Large intestine (tissue), 3 donors: ENCODE data around the gene FTO. TPM values are rescaled to one million over a fixed set of nuclear protein-coding genes. Genes with fewer than 3 reads are reported as not detected.

Experiments used
- DNase-seq, 2 donors: peaks; one replicate each; pipeline versions ENCODE4 v3.0.0 to v3.0.0-alpha.2; 2013
- H3K27ac ChIP-seq: one replicate; pipeline ENCODE4 v1.5.1; 2013; ENCODE audit warnings: low read length
- H3K27me3 ChIP-seq: 2 replicates; pipeline ENCODE4 v1.6.1; 2013; ENCODE audit warnings: low read length; ENCODE audit not compliant: control insufficient read depth, insufficient read depth
- H3K36me3 ChIP-seq: 2 replicates; pipeline ENCODE4 v1.6.1; 2013; ENCODE audit warnings: low read length; ENCODE audit not compliant: control insufficient read depth, insufficient read depth
- H3K4me1 ChIP-seq: one replicate; pipeline ENCODE4 v1.6.1; 2013; ENCODE audit warnings: low read length; ENCODE audit not compliant: control insufficient read depth, insufficient read depth
- H3K4me3 ChIP-seq: one replicate; pipeline ENCODE4 v1.5.1; 2013; ENCODE audit warnings: low read length
- H3K9me3 ChIP-seq: one replicate; pipeline ENCODE4 v1.6.1; 2013; ENCODE audit warnings: mild to moderate bottlenecking, low read depth, low read length, moderate library complexity; ENCODE audit not compliant: control insufficient read depth
- WGBS: methylation state at CpG from one replicate; pipeline ENCODE4 v1.1.5; 2013; ENCODE audit warnings: low lambda C conversion rate; ENCODE audit not compliant: insufficient coverage; 5-methylcytosine and 5-hydroxymethylcytosine counted together
- polyA plus RNA-seq: library from polyadenylated mRNA; unstranded; fragments of 120-200 nt; gene quantifications from one replicate; pipeline ENCODE4 v1.2.1, GENCODE V29; 2013

The FTO gene
- polyA plus RNA-seq, 1 donor, result 43.1 TPM

- WGBS, result 80% methylated on average over 4 of the region's 5 CpGs
- Histone ChIP-seq H3K27me3 (no peaks in the 10 kb centered on the region), H3K36me3 (peaks cover 9% of the 10 kb centered on the region), H3K4me1 (no peaks in the 10 kb centered on the region), H3K27ac (no peak overlapping the region), H3K9me3 (no peaks in the 10 kb centered on the region), H3K4me3 (no peak overlapping the region)
- no peak for DNase-seq
Observed at GRCh38 chr16:53893731-53894435, 189.9 kb downstream of the FTO start.

GRCh38 chr16:53894686-53895085 lies 190.7 kb downstream of the FTO start:
- H3K27ac ChIP-seq, result no peak overlapping the region
- no peak overlapping the region for H3K4me3 ChIP-seq
- peaks cover 6% of the 10 kb centered on the region for H3K4me1 ChIP-seq
- no peaks in the 10 kb centered on the region for H3K27me3 ChIP-seq
- no peaks in the 10 kb centered on the region for H3K9me3 ChIP-seq
- H3K36me3 ChIP-seq, result peaks cover 2% of the 10 kb centered on the region
- WGBS, result 100% methylated on average over 2 of the region's 3 CpGs
- DNase-seq, result no peak

- WGBS, result no CpG with 5 or more reads among the region's 2 CpGs
- DNase-seq, result no peak
- no peaks in the 10 kb centered on the region for H3K27me3 ChIP-seq
- H3K4me1 ChIP-seq, result peaks cover 9% of the 10 kb centered on the region
- no peaks in the 10 kb centered on the region for H3K9me3 ChIP-seq
- H3K4me3 ChIP-seq, result no peak overlapping the region
- H3K36me3 ChIP-seq, result no peaks in the 10 kb centered on the region
- H3K27ac ChIP-seq, result no peak overlapping the region
Observed at GRCh38 chr16:53895433-53895832, 191.5 kb downstream of the FTO start.

- Histone ChIP-seq H3K4me3 (no peak overlapping the region), H3K4me1 (peaks cover 9% of the 10 kb centered on the region), H3K9me3 (no peaks in the 10 kb centered on the region), H3K27ac (no peak overlapping the region), H3K27me3 (no peaks in the 10 kb centered on the region), H3K36me3 (no peaks in the 10 kb centered on the region)
- 100% methylated on average over 1 of the region's 2 CpGs for WGBS
- DNase-seq, result no peak
Observed at GRCh38 chr16:53895851-53896250, 191.9 kb downstream of the FTO start.

GRCh38 chr16:53896722-53897121 lies 192.8 kb downstream of the FTO start:
- H3K9me3 ChIP-seq, result no peaks in the 10 kb centered on the region
- no peaks in the 10 kb centered on the region for H3K27me3 ChIP-seq
- peaks cover 9% of the 10 kb centered on the region for H3K4me1 ChIP-seq
- no CpG with 5 or more reads among the region's 7 CpGs for WGBS
- H3K27ac ChIP-seq, result no peak overlapping the region
- DNase-seq, result no peak
- no peak overlapping the region for H3K4me3 ChIP-seq
- H3K36me3 ChIP-seq, result no peaks in the 10 kb centered on the region

GRCh38 chr16:53898993-53899392 lies 195.0 kb downstream of the FTO start:
- H3K9me3 ChIP-seq, result no peaks in the 10 kb centered on the region
- whole genome bisulfite sequencing, result no CpG with 5 or more reads among the region's 1 CpG
- DNase-seq, result peak in 1 of 2 donors; percentile 17
- no peaks in the 10 kb centered on the region for H3K27me3 ChIP-seq
- H3K4me3 ChIP-seq, result no peak overlapping the region
- H3K27ac ChIP-seq, result no peak overlapping the region
- H3K4me1 ChIP-seq, result peaks cover 9% of the 10 kb centered on the region
- H3K36me3 ChIP-seq, result no peaks in the 10 kb centered on the region

GRCh38 chr16:53899431-53899830 lies 195.5 kb downstream of the FTO start:
- Histone ChIP-seq H3K27me3 (no peaks in the 10 kb centered on the region), H3K9me3 (no peaks in the 10 kb centered on the region), H3K27ac (no peak overlapping the region), H3K4me3 (no peak overlapping the region), H3K36me3 (peaks cover 3% of the 10 kb centered on the region), H3K4me1 (peaks cover 9% of the 10 kb centered on the region)
- WGBS, result no CpG with 5 or more reads among the region's 1 CpG
- peak in 1 of 2 donors; percentile 51 for DNase-seq

GRCh38 chr16:53900667-53901066 lies 196.7 kb downstream of the FTO start:
- Histone ChIP-seq H3K9me3 (no peaks in the 10 kb centered on the region), H3K4me3 (no peak overlapping the region), H3K36me3 (peaks cover 3% of the 10 kb centered on the region), H3K27ac (no peak overlapping the region), H3K4me1 (peaks cover 9% of the 10 kb centered on the region), H3K27me3 (no peaks in the 10 kb centered on the region)
- 14% methylated on average over 1 of the region's 4 CpGs for WGBS
- no peak for DNase-seq

- WGBS, result 100% methylated on average over 2 of the region's 2 CpGs
- Histone ChIP-seq H3K27me3 (no peaks in the 10 kb centered on the region), H3K27ac (no peak overlapping the region), H3K9me3 (no peaks in the 10 kb centered on the region), H3K36me3 (peaks cover 3% of the 10 kb centered on the region), H3K4me3 (no peak overlapping the region), H3K4me1 (peaks cover 9% of the 10 kb centered on the region)
- no peak for DNase-seq
Observed at GRCh38 chr16:53901408-53901807, 197.5 kb downstream of the FTO start.

- DNase-seq, result no peak
- Histone ChIP-seq H3K27me3 (no peaks in the 10 kb centered on the region), H3K36me3 (peaks cover 3% of the 10 kb centered on the region), H3K4me1 (peaks cover 5% of the 10 kb centered on the region), H3K27ac (no peak overlapping the region), H3K9me3 (no peaks in the 10 kb centered on the region), H3K4me3 (no peak overlapping the region)
- 69% methylated on average over 2 of the region's 6 CpGs for WGBS
Observed at GRCh38 chr16:53904533-53904932, 200.6 kb downstream of the FTO start.

GRCh38 chr16:53905028-53905427 lies 201.1 kb downstream of the FTO start:
- Histone ChIP-seq H3K27me3 (no peaks in the 10 kb centered on the region), H3K9me3 (no peaks in the 10 kb centered on the region), H3K36me3 (peaks cover 3% of the 10 kb centered on the region), H3K4me3 (no peak overlapping the region), H3K27ac (no peak overlapping the region), H3K4me1 (no peaks in the 10 kb centered on the region)
- DNase-seq, result no peak
